PC-9 (cell line): ENCODE results near the gene AQR.

Experiments used
- CTCF ChIP-seq: fragments of 200-600 bp; sonication (generic); conservative IDR thresholded peaks from 2 replicates; pipeline ENCODE4 v1.6.1; 2017; ENCODE audit warnings: mixed run types, antibody characterized with exemption, mild to moderate bottlenecking, moderate library complexity
- EZH2 ChIP-seq: fragments of 200-600 bp; sonication (generic); IDR thresholded peaks from 2 replicates; pipeline ENCODE4 v1.8.0; 2017; ENCODE audit warnings: antibody characterized with exemption, low read depth

GRCh38 chr15:34865531-34865930 lies 104.0 kb downstream of the AQR start:
- TF ChIP-seq CTCF (no peak), EZH2 (no peak)
